OCI-LY1 (cell line): Measurements from ENCODE around the gene KRTAP13-2.
A peak's percentile ranks its signal among the peaks of the same experiment; 100 is the strongest.

ENCODE experiments used
- H2AFZ ChIP-seq: fragments of 200-600 bp; sonication (generic), shearing (Covaris generic); 2 replicates; pipeline ENCODE4 v1.6.0; 2014; ENCODE audit warnings: antibody characterized with exemption, mild to moderate bottlenecking, low read length
- H3F3A ChIP-seq: fragments of 200-600 bp; sonication (generic), shearing (Covaris generic); 2 replicates; pipeline ENCODE4 v1.6.0; 2014; ENCODE audit warnings: mild to moderate bottlenecking, antibody characterized with exemption, low read length, moderate library complexity; ENCODE audit not compliant: insufficient read depth
- H3K27ac ChIP-seq: fragments of 200-600 bp; sonication (generic); 2 replicates; pipeline ENCODE4 v1.5.1; 2014; ENCODE audit warnings: low read length, mixed run types, mild to moderate bottlenecking, low read depth; ENCODE audit not compliant: poor library complexity, severe bottlenecking
- H3K27me3 ChIP-seq: fragments of 200-600 bp; sonication (generic); 2 replicates; pipeline ENCODE4 v1.6.0; 2014; ENCODE audit warnings: antibody characterized with exemption, mild to moderate bottlenecking, low read length, moderate library complexity; ENCODE audit not compliant: insufficient read depth
- H3K36me3 ChIP-seq: fragments of 200-600 bp; sonication (generic); 2 replicates; pipeline ENCODE4 v1.6.1; 2014; ENCODE audit warnings: mild to moderate bottlenecking, antibody characterized with exemption, low read length, moderate library complexity, mixed read lengths; ENCODE audit not compliant: insufficient read depth
- H3K4me1 ChIP-seq: fragments of 200-600 bp; sonication (generic); 2 replicates; pipeline ENCODE4 v1.5.1; 2014; ENCODE audit warnings: mild to moderate bottlenecking, low read length, moderate library complexity; ENCODE audit not compliant: insufficient read depth, severe bottlenecking
- H3K4me2 ChIP-seq: fragments of 200-600 bp; sonication (generic), shearing (Covaris generic); 2 replicates; pipeline ENCODE4 v1.6.1; 2014; ENCODE audit warnings: low read length
- H3K4me3 ChIP-seq: fragments of 200-600 bp; sonication (generic); 2 replicates; pipeline ENCODE4 v1.5.1; 2014; ENCODE audit warnings: low read length, low read depth, mild to moderate bottlenecking, mixed read lengths; ENCODE audit not compliant: poor library complexity, severe bottlenecking
- H3K79me2 ChIP-seq: fragments of 200-600 bp; shearing (Covaris generic); 2 replicates; pipeline ENCODE4 v1.6.1; 2016; ENCODE audit warnings: mixed run types, low read length, mixed read lengths; ENCODE audit not compliant: insufficient read depth
- H3K9ac ChIP-seq: fragments of 200-600 bp; sonication (generic), shearing (Covaris generic); 2 replicates; pipeline ENCODE4 v1.6.1; 2014; ENCODE audit warnings: mild to moderate bottlenecking, low read length, mixed read lengths
- H3K9me2 ChIP-seq: fragments of 200-600 bp; sonication (generic), shearing (Covaris generic); 2 replicates; pipeline ENCODE4 v1.6.1; 2014; ENCODE audit warnings: low read depth, mild to moderate bottlenecking, low read length, mixed read lengths
- H3K9me3 ChIP-seq: fragments of 200-600 bp; shearing (Covaris generic); 2 replicates; pipeline ENCODE4 v1.6.1; 2014; ENCODE audit warnings: low read length, mixed read lengths
- H4K20me1 ChIP-seq: fragments of 200-600 bp; sonication (generic), shearing (Covaris generic); 2 replicates; pipeline ENCODE4 v1.6.0; 2016; ENCODE audit warnings: mild to moderate bottlenecking, low read length; ENCODE audit not compliant: insufficient read depth
- CTCF ChIP-seq: fragments of 200-600 bp; sonication (generic), shearing (Covaris generic); IDR thresholded peaks from 2 replicates; pipeline ENCODE4 v1.5.1; 2017; ENCODE audit warnings: mild to moderate bottlenecking, antibody characterized with exemption, low read length, moderate library complexity, mixed read lengths
- EZH2 ChIP-seq: fragments of 200-600 bp; sonication (generic), shearing (Covaris generic); IDR thresholded peaks from 2 replicates; pipeline ENCODE4 v1.8.0; 2017; ENCODE audit warnings: borderline replicate concordance, mixed run types, mild to moderate bottlenecking, antibody characterized with exemption, low read length, moderate library complexity, mixed read lengths

The KRTAP13-2 gene

GRCh38 chr21:30340714-30341573 lies 31.1 kb downstream of the KRTAP13-2 start:
- no peaks in the 10 kb centered on the region for H3K9me2 ChIP-seq
- no peak for TF ChIP-seq EZH2
- peak; percentile 81 for TF ChIP-seq CTCF
- H3K79me2 ChIP-seq = no peaks in the 10 kb centered on the region
- no peaks in the 10 kb centered on the region for H3K9me3 ChIP-seq
- H3K9ac ChIP-seq = no peak overlapping the region
- H2AFZ ChIP-seq = no peak overlapping the region
- no peaks in the 10 kb centered on the region for H3K36me3 ChIP-seq
- no peak overlapping the region for H3K4me3 ChIP-seq
- no peaks in the 10 kb centered on the region for H3F3A ChIP-seq
- no peaks in the 10 kb centered on the region for H4K20me1 ChIP-seq
- H3K27me3 ChIP-seq = no peaks in the 10 kb centered on the region
- no peak overlapping the region for H3K4me2 ChIP-seq
- no peak overlapping the region for H3K27ac ChIP-seq
- H3K4me1 ChIP-seq = no peaks in the 10 kb centered on the region

- Histone ChIP-seq H3K27me3 (no peaks in the 10 kb centered on the region), H3K9me3 (no peaks in the 10 kb centered on the region), H3K9me2 (no peaks in the 10 kb centered on the region), H3K4me2 (no peak overlapping the region), H3F3A (no peaks in the 10 kb centered on the region), H3K36me3 (no peaks in the 10 kb centered on the region), H4K20me1 (no peaks in the 10 kb centered on the region), H2AFZ (no peak overlapping the region), H3K4me1 (no peaks in the 10 kb centered on the region), H3K9ac (no peak overlapping the region), H3K27ac (no peak overlapping the region), H3K4me3 (no peak overlapping the region), H3K79me2 (no peaks in the 10 kb centered on the region)
- TF ChIP-seq EZH2 (no peak), CTCF (no peak)
Measured at GRCh38 chr21:30338717-30339116, 33.4 kb downstream of the KRTAP13-2 start.

GRCh38 chr21:30337772-30338171 lies 34.3 kb downstream of the KRTAP13-2 start:
- Histone ChIP-seq H3K36me3 (no peaks in the 10 kb centered on the region), H2AFZ (no peak overlapping the region), H4K20me1 (no peaks in the 10 kb centered on the region), H3K9me3 (no peaks in the 10 kb centered on the region), H3K4me3 (no peak overlapping the region), H3F3A (no peaks in the 10 kb centered on the region), H3K4me2 (no peak overlapping the region), H3K9ac (no peak overlapping the region), H3K27me3 (no peaks in the 10 kb centered on the region), H3K9me2 (no peaks in the 10 kb centered on the region), H3K4me1 (no peaks in the 10 kb centered on the region), H3K79me2 (no peaks in the 10 kb centered on the region), H3K27ac (no peak overlapping the region)
- TF ChIP-seq EZH2 = no peak
- TF ChIP-seq CTCF = no peak
